ENCODE measurements around the gene TEX35. TPM values are rescaled to one million over a fixed set of nuclear protein-coding genes. Genes with fewer than 3 reads are reported as not detected.

Gene TEX35
- total RNA-seq, 8 experiments from 2014 or later, result 0.14 to 0.66 (median 0.29) TPM; not detected in 4

Other genes starting within 250 kb of the TEX35 start
- gene CLEC20A, start 16.1 kb upstream of the TEX35 start, total RNA-seq, result 1 to 10 TPM in 2 of 8 experiments, under 1 TPM in 4, not detected in 2; 0.21 to 3.1 (median 0.50) TPM
- 10 to 100 TPM in 5 of 8 experiments, 1 to 10 TPM in 3; 1.5 to 48.2 (median 23.5) TPM for gene RALGPS2, start 212.1 kb downstream of the TEX35 start, total RNA-seq

Measured in motor neuron (in vitro differentiated cells).